ENCODE data around the gene RASL12. TPM values are rescaled to one million over a fixed set of nuclear protein-coding genes. Genes with fewer than 3 reads are reported as not detected.

Gene RASL12
- total and polyA plus RNA-seq, 2 donors (not counting 1 experiment from before 2014, with no cell fraction given), result not detected

DNA sequence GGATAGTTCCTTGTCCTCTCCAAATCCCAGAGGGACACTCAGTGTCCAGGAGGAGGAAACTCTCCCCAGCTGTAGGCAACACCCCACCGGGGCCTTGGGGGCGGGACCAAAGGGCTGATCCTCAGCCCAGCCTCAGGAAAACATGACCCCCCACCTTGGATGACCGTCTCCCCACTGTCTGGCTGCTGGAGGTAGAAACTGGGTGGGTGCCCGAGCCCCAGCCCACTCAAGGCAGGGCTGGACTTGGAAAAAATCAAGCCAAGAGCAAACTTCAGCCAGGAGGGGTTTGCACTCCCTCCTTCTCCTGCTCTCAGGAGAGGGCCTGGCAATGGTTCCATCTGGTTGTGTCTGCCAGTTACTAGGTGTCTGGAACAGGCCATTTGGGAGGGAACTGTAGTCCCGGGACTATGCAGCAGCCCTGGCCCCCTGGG is 3.6 kb upstream of the RASL12 start:
- no peaks in the 10 kb centered on the region for H3K79me2 ChIP-seq (ENCODE audit: control insufficient read depth, insufficient read depth, low read length)
- peaks cover 9% of the 10 kb centered on the region for H3K4me1 Mint-ChIP-seq
- peaks cover 0 to 19% (median 6%) of the 10 kb centered on the region in 4 experiments for H3K27me3 ChIP-seq (replicated peaks in 1 of 4; ENCODE audit: control extremely low read depth in 1 of 4, control insufficient read depth in 3 of 4, insufficient read depth in 4 of 4, low read length in 3 of 4)
- ChIA-PET CTCF (no interaction called here), POLR2A (no interaction called here)
- H3K9me3 ChIP-seq (ENCODE audit: control extremely low read depth in 1 of 3, control insufficient read depth in 2 of 3, insufficient read depth in 1 of 3, low read length in 2 of 3), result no peaks in the 10 kb centered on the region
- WGBS (ENCODE audit: insufficient coverage), result 64% methylated on average over 4 of the region's 5 CpGs
- H3K4me3 Mint-ChIP-seq, result no peak overlapping the region
- H2AFZ ChIP-seq (ENCODE audit: insufficient read depth, low read depth, low read length, poor library complexity, severe bottlenecking), result no peak overlapping the region
- intact Hi-C loops (cut with micrococcal nuclease), result no loop called here
- no peaks in the 10 kb centered on the region for H3K36me3 ChIP-seq (replicated peaks in 1 of 2; ENCODE audit: control extremely low read depth in 1 of 2, control insufficient read depth in 1 of 2, extremely low read depth in 1 of 2, insufficient read depth in 2 of 2, low read length in 1 of 2)
- no peak overlapping the region for H3K27ac ChIP-seq (ENCODE audit: low read length in 2 of 2)
- ATAC-seq (ENCODE audit: low read depth) (no peak), DNase-seq (no peak)
- TF ChIP-seq, protein P1, sequence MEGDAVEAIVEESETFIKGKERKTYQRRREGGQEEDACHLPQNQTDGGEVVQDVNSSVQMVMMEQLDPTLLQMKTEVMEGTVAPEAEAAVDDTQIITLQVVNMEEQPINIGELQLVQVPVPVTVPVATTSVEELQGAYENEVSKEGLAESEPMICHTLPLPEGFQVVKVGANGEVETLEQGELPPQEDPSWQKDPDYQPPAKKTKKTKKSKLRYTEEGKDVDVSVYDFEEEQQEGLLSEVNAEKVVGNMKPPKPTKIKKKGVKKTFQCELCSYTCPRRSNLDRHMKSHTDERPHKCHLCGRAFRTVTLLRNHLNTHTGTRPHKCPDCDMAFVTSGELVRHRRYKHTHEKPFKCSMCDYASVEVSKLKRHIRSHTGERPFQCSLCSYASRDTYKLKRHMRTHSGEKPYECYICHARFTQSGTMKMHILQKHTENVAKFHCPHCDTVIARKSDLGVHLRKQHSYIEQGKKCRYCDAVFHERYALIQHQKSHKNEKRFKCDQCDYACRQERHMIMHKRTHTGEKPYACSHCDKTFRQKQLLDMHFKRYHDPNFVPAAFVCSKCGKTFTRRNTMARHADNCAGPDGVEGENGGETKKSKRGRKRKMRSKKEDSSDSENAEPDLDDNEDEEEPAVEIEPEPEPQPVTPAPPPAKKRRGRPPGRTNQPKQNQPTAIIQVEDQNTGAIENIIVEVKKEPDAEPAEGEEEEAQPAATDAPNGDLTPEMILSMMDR (IDR thresholded peaks at IDR 0.05), result no peak
- no peak for TF ChIP-seq EZH2 (IDR thresholded peaks at IDR 0.05; ENCODE audit: borderline replicate concordance, insufficient read depth, low read depth, low read length, poor library complexity, severe bottlenecking)
- no peaks in the 10 kb centered on the region for H4K20me1 ChIP-seq (ENCODE audit: control insufficient read depth, insufficient read depth, low read length, poor library complexity, severe bottlenecking)
- H3K4me1 ChIP-seq (ENCODE audit: control insufficient read depth in 2 of 2, insufficient read depth in 2 of 2, low read length in 2 of 2), result peaks cover 3 to 4% of the 10 kb centered on the region in 2 donors
- H3K4me3 ChIP-seq (ENCODE audit: control extremely low read depth in 1 of 5, extremely low read depth in 1 of 5, insufficient read depth in 1 of 5, low read depth in 2 of 5, low read length in 4 of 5), result no peak overlapping the region
- H3K27me3 Mint-ChIP-seq, result peaks cover 26% of the 10 kb centered on the region
- no peak overlapping the region for H3K9ac ChIP-seq (ENCODE audit: low read length)
- no peaks in the 10 kb centered on the region for H3K9me3 Mint-ChIP-seq (ENCODE audit: insufficient read depth)
- no peak overlapping the region for H3K27ac Mint-ChIP-seq
- H3K4me2 ChIP-seq (replicated peaks; ENCODE audit: low read depth, low read length, poor library complexity, severe bottlenecking), result no peak overlapping the region

DNA sequence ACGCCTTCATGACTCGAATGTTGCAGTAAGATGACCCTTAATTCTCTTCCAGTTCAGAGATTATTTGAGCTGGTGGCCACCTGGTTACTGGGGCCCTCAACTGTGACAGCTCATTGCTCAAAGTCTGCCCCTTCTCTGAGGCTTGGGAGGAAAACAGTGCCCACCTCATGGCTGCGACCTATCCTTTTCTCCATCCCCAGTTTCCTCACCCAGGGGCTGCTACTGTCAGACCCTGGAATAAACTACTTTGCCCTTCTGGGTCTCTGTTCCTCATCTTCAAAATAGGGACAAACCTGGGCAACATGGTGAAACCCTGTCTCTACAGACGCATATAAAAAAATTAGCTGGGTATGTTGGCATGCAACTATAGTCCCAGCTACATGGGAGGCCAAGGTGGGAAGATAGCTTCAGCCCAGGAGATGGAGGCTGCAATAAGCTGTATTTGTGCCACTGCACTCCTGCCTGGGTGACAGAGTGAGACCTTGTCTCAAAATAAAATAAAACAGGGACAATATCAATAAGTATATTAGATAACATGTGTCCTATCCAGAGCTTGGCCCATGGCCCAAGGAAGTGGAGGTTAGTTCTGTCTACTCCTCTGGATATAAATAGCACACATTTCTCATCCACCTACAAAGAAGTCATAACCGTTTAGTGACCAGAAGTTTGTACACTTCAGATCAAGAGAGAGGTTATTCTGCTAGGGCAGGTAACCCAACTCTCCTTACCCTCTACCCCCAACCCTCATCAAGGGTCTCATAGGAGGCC is 2.2 kb upstream of the RASL12 start:
- Histone ChIP-seq H3K9ac (ENCODE audit: low read length) (no peak overlapping the region), H3K36me3 (replicated peaks in 1 of 2; ENCODE audit: control extremely low read depth in 1 of 2, control insufficient read depth in 1 of 2, extremely low read depth in 1 of 2, insufficient read depth in 2 of 2, low read length in 1 of 2) (no peaks in the 10 kb centered on the region), H3K4me1 (ENCODE audit: control insufficient read depth in 2 of 2, insufficient read depth in 2 of 2, low read length in 2 of 2) (peaks cover 3 to 4% of the 10 kb centered on the region in 2 donors), H3K27me3 (replicated peaks in 1 of 4; ENCODE audit: control extremely low read depth in 1 of 4, control insufficient read depth in 3 of 4, insufficient read depth in 4 of 4, low read length in 3 of 4) (peaks cover 0 to 26% (median 8%) of the 10 kb centered on the region in 4 experiments), H2AFZ (ENCODE audit: insufficient read depth, low read depth, low read length, poor library complexity, severe bottlenecking) (no peak overlapping the region), H3K9me3 (ENCODE audit: control extremely low read depth in 1 of 3, control insufficient read depth in 2 of 3, insufficient read depth in 1 of 3, low read length in 2 of 3) (no peaks in the 10 kb centered on the region), H3K27ac (ENCODE audit: low read length in 2 of 2) (no peak overlapping the region), H3K4me3 (ENCODE audit: control extremely low read depth in 1 of 5, extremely low read depth in 1 of 5, insufficient read depth in 1 of 5, low read depth in 2 of 5, low read length in 4 of 5) (no peak overlapping the region), H4K20me1 (ENCODE audit: control insufficient read depth, insufficient read depth, low read length, poor library complexity, severe bottlenecking) (no peaks in the 10 kb centered on the region), H3K4me2 (replicated peaks; ENCODE audit: low read depth, low read length, poor library complexity, severe bottlenecking) (no peak overlapping the region), H3K79me2 (ENCODE audit: control insufficient read depth, insufficient read depth, low read length) (no peaks in the 10 kb centered on the region)
- DNase-seq (no peak), ATAC-seq (ENCODE audit: low read depth) (no peak)
- intact Hi-C loops (cut with micrococcal nuclease), result no loop called here
- H3K27me3 Mint-ChIP-seq, result peaks cover 32% of the 10 kb centered on the region
- WGBS (ENCODE audit: insufficient coverage), result 96% methylated on average over 3 of the region's 5 CpGs
- H3K27ac Mint-ChIP-seq, result no peak overlapping the region
- ChIA-PET CTCF (no interaction called here), POLR2A (interaction anchor here (0.5 kb wide), 1 partner anchor 37 kb away, joined by 5 read pairs; no protein-coding TSS in a partner anchor)
- peaks cover 7% of the 10 kb centered on the region for H3K4me1 Mint-ChIP-seq
- H3K4me3 Mint-ChIP-seq, result no peak overlapping the region
- no peak for TF ChIP-seq EZH2 (IDR thresholded peaks at IDR 0.05; ENCODE audit: borderline replicate concordance, insufficient read depth, low read depth, low read length, poor library complexity, severe bottlenecking)
- TF ChIP-seq, protein P1 (IDR thresholded peaks at IDR 0.05), result no peak
- no peaks in the 10 kb centered on the region for H3K9me3 Mint-ChIP-seq (ENCODE audit: insufficient read depth)

All from B cell (primary cell).